H1 (cell line): Measurements from ENCODE around the gene SF3B2. TPM values are rescaled to one million over a fixed set of nuclear protein-coding genes. Genes with fewer than 3 reads are reported as not detected.

Experiments
- CTCF ChIA-PET: fragments of 300-600 bp; sonication (Branson Sonifier 250); formaldehyde crosslinking; loops from one replicate; lab custom pipeline; 2021; ENCODE audit not compliant: partially characterized antibody; lab: Charles Lee
- POLR2A ChIA-PET: fragments of 300-600 bp; sonication (Branson Sonifier 250); formaldehyde crosslinking; loops from one replicate; lab custom pipeline; 2021; ENCODE audit warnings: inconsistent platforms; ENCODE audit not compliant: partially characterized antibody; lab: Charles Lee
- DNase-seq, 2 experiments: peaks; one replicate each; pipeline versions ENCODE4 v3.0.0 to v3.0.0-alpha.2; 2010 to 2022; ENCODE audit warnings: low spot score in 2 of 2, low read depth in 1 of 2, mixed read lengths in 1 of 2
- FAIRE-seq: peaks from 2 replicates; lab custom pipeline; 2011; peaks lifted over from hg19 to GRCh38; lab: Jason Lieb, UNC
- H2AFZ ChIP-seq: 2 replicates; pipeline ENCODE4 v1.8.1; 2012; ENCODE audit warnings: low read length, inconsistent platforms
- H2AK5ac ChIP-seq: 2 replicates; pipeline ENCODE4 v1.6.1; 2013; ENCODE audit warnings: low read depth, low read length
- H2BK120ac ChIP-seq: replicated peaks from 2 replicates; pipeline ENCODE3; 2013; ENCODE audit warnings: low read depth, low read length, inconsistent platforms
- H2BK12ac ChIP-seq: 2 replicates; pipeline ENCODE4 v1.6.1; 2013; ENCODE audit warnings: low read depth, low read length
- H2BK15ac ChIP-seq: 2 replicates; pipeline ENCODE4 v1.6.1; 2013; ENCODE audit warnings: low read length
- H2BK20ac ChIP-seq: 2 replicates; pipeline ENCODE4 v1.6.1; 2013; ENCODE audit warnings: low read length
- H2BK5ac ChIP-seq: 2 replicates; pipeline ENCODE4 v1.6.1; 2013; ENCODE audit warnings: low read depth, low read length
- H3K14ac ChIP-seq: 2 replicates; pipeline ENCODE4 v1.6.1; 2013; ENCODE audit warnings: inconsistent platforms; ENCODE audit not compliant: insufficient read length
- H3K18ac ChIP-seq: 2 replicates; pipeline ENCODE4 v1.6.1; 2013; ENCODE audit warnings: low read length; ENCODE audit errors: extremely low read depth
- H3K23ac ChIP-seq: 2 replicates; pipeline ENCODE4 v1.6.1; 2013; ENCODE audit warnings: inconsistent platforms; ENCODE audit not compliant: insufficient read length
- H3K23me2 ChIP-seq: 2 replicates; pipeline ENCODE4 v1.6.1; 2013; ENCODE audit warnings: low read depth, low read length
- H3K27ac ChIP-seq: 2 replicates; pipeline ENCODE4 v1.6.1; 2011; ENCODE audit warnings: low read depth, low read length, inconsistent platforms
- H3K27me3 ChIP-seq, 4 experiments: replicated peaks in 1 of 4; 1 replicate in 1 of 4; 2 replicates in 3 of 4; pipeline versions ENCODE4 v1.6.1 to v1.8.1; 2011 to 2013; ENCODE audit warnings: low read length in 3 of 4, mild to moderate bottlenecking in 3 of 4, inconsistent platforms in 2 of 4, mixed read lengths in 2 of 4, moderate library complexity in 1 of 4; ENCODE audit not compliant: control insufficient read depth in 3 of 4, insufficient read depth in 3 of 4; ENCODE audit errors: extremely low read depth in 1 of 4
- H3K36me3 ChIP-seq, 4 experiments: 2 replicates each; pipeline versions ENCODE4 v1.6.1 to v1.8.1; 2011 to 2013; ENCODE audit warnings: mild to moderate bottlenecking in 4 of 4, low read length in 3 of 4, moderate library complexity in 2 of 4, control low read depth in 1 of 4, inconsistent platforms in 1 of 4; ENCODE audit not compliant: insufficient read depth in 4 of 4, control insufficient read depth in 2 of 4
- H3K4ac ChIP-seq: replicated peaks from 2 replicates; pipeline ENCODE3; 2013; ENCODE audit warnings: low read length, low read depth, mixed read lengths, inconsistent platforms; ENCODE audit not compliant: insufficient read length
- H3K4me1 ChIP-seq, 4 experiments: replicated peaks in 1 of 4; 1 replicate in 1 of 4; 2 replicates in 3 of 4; pipeline versions ENCODE4 v1.6.1 to v1.8.1; 2011 to 2013; ENCODE audit warnings: low read length in 3 of 4, inconsistent platforms in 2 of 4, mixed read lengths in 1 of 4; ENCODE audit not compliant: insufficient read depth in 4 of 4, control insufficient read depth in 3 of 4
- H3K4me2 ChIP-seq, 2 experiments: 2 replicates each; pipeline versions ENCODE4 v1.6.1 to v1.8.1; 2011 to 2013; ENCODE audit warnings: low read depth in 2 of 2, low read length in 2 of 2, control low read depth in 1 of 2, inconsistent platforms in 1 of 2, mild to moderate bottlenecking in 1 of 2; ENCODE audit not compliant: insufficient read depth in 1 of 2
- H3K4me3 ChIP-seq, 4 experiments: fragments of 200-600, 300-600 bp in 1 of 4; sonication (generic), shearing (Covaris generic), sonication (Bioruptor Twin) in 1 of 4; 2 replicates each; pipeline versions ENCODE4 v1.5.1 to v1.8.1; 2011 to 2016; ENCODE audit warnings: low read length in 4 of 4, low read depth in 3 of 4, control low read depth in 2 of 4, inconsistent platforms in 2 of 4, mild to moderate bottlenecking in 2 of 4, mixed read lengths in 1 of 4, moderate library complexity in 1 of 4; ENCODE audit not compliant: insufficient read depth in 2 of 4; ENCODE audit errors: extremely low read depth in 1 of 4
- H3K56ac ChIP-seq: replicated peaks from 2 replicates; pipeline ENCODE3; 2013; ENCODE audit warnings: low read depth, mild to moderate bottlenecking, mixed read lengths, low read length, inconsistent platforms; ENCODE audit not compliant: insufficient read length
- H3K79me1 ChIP-seq: 2 replicates; pipeline ENCODE4 v1.6.1; 2013; ENCODE audit warnings: low read depth, low read length, control low read depth
- H3K79me2 ChIP-seq, 2 experiments: 2 replicates each; pipeline versions ENCODE4 v1.6.1 to v1.8.1; 2012 to 2013; ENCODE audit warnings: low read length in 2 of 2, mild to moderate bottlenecking in 2 of 2, inconsistent platforms in 1 of 2; ENCODE audit not compliant: insufficient read depth in 2 of 2, control insufficient read depth in 1 of 2
- H3K9ac ChIP-seq, 4 experiments: replicated peaks in 1 of 4; 1 replicate in 1 of 4; 2 replicates in 3 of 4; pipeline versions ENCODE4 v1.6.1 to v1.8.1; 2011 to 2013; ENCODE audit warnings: low read depth in 3 of 4, low read length in 3 of 4, control low read depth in 2 of 4, mild to moderate bottlenecking in 2 of 4, moderate library complexity in 2 of 4, inconsistent platforms in 1 of 4; ENCODE audit errors: extremely low read depth in 1 of 4
- H3K9me3 ChIP-seq, 2 experiments: 2 replicates each; pipeline versions ENCODE4 v1.6.1 to v1.8.1; 2012 to 2013; ENCODE audit warnings: mild to moderate bottlenecking in 2 of 2, moderate library complexity in 2 of 2, control low read depth in 1 of 2, inconsistent platforms in 1 of 2, low read depth in 1 of 2, low read length in 1 of 2, mixed read lengths in 1 of 2; ENCODE audit not compliant: insufficient read depth in 2 of 2
- H4K20me1 ChIP-seq, 2 experiments: replicated peaks in 1 of 2; 2 replicates each; pipeline versions ENCODE3 to v1.8.1; 2011 to 2013; ENCODE audit warnings: inconsistent platforms in 2 of 2, low read length in 2 of 2, mild to moderate bottlenecking in 1 of 2; ENCODE audit not compliant: insufficient read depth in 2 of 2, control insufficient read depth in 1 of 2
- H4K5ac ChIP-seq: 2 replicates; pipeline ENCODE4 v1.6.1; 2013; ENCODE audit warnings: low read length, low read depth, mixed read lengths, inconsistent platforms; ENCODE audit not compliant: insufficient read length
- H4K8ac ChIP-seq: 2 replicates; pipeline ENCODE4 v1.8.0; 2013; ENCODE audit warnings: mild to moderate bottlenecking, moderate library complexity, low read length, inconsistent platforms; ENCODE audit not compliant: insufficient read depth; ENCODE audit errors: extremely low read depth
- H4K91ac ChIP-seq: replicated peaks from 2 replicates; pipeline ENCODE3; 2013; ENCODE audit warnings: low read length, mixed read lengths, inconsistent platforms; ENCODE audit not compliant: insufficient read length
- EP300 ChIP-seq, 2 experiments: IDR thresholded peaks; 1 replicate in 1 of 2; 2 replicates in 1 of 2; pipeline ENCODE4 v1.6.1; 2011 to 2012; ENCODE audit warnings: low read depth in 2 of 2, low read length in 2 of 2, mild to moderate bottlenecking in 2 of 2, borderline replicate concordance in 1 of 2, inconsistent platforms in 1 of 2, moderate library complexity in 1 of 2
- GTF2F1 ChIP-seq: IDR thresholded peaks from 2 replicates; pipeline ENCODE4 v1.6.1; 2012; ENCODE audit warnings: low read depth, low read length, improper control_type of control experiment, borderline replicate concordance
- HDAC2 ChIP-seq, 2 experiments: fragments of 300-600 bp in 1 of 2; sonication (generic) in 1 of 2; IDR thresholded peaks; 2 replicates each; pipeline ENCODE4 v1.6.1; 2011 to 2012; ENCODE audit warnings: low read depth in 2 of 2, low read length in 2 of 2, mild to moderate bottlenecking in 2 of 2, moderate library complexity in 2 of 2, borderline replicate concordance in 1 of 2, inconsistent platforms in 1 of 2
- JUN ChIP-seq: IDR thresholded peaks from 2 replicates; pipeline ENCODE4 v1.6.1; 2011; ENCODE audit warnings: low read depth, mild to moderate bottlenecking, improper control_type of control experiment, low read length
- KDM4A ChIP-seq: IDR thresholded peaks from one replicate; pipeline ENCODE4 v1.7.1; 2012; ENCODE audit warnings: low read depth, mild to moderate bottlenecking, moderate library complexity, low read length, inconsistent platforms; ENCODE audit not compliant: severe bottlenecking
- RNF2 ChIP-seq: fragments of 200-900, 300-1000 bp; sonication (generic); IDR thresholded peaks from 2 replicates; pipeline ENCODE4 v1.7.1; 2016; ENCODE audit warnings: borderline replicate concordance, low read depth, mild to moderate bottlenecking, antibody characterized with exemption, low read length; ENCODE audit not compliant: poor library complexity, severe bottlenecking; ENCODE audit errors: missing control alignments
- SIRT6 ChIP-seq: IDR thresholded peaks from one replicate; pipeline ENCODE4 v1.7.1; 2012; ENCODE audit warnings: low read length, inconsistent platforms
- TAF1 ChIP-seq: IDR thresholded peaks from 2 replicates; pipeline ENCODE4 v1.6.1; 2011; ENCODE audit warnings: mild to moderate bottlenecking, low read depth, low read length
- WGBS, 2 experiments: shearing (Covaris generic) in 1 of 2; methylation state at CpG; one replicate each; pipeline versions ENCODE4 v1.1.6 to v1.1.7; 2013 to 2015; ENCODE audit warnings: low lambda C conversion rate in 2 of 2, mixed read lengths in 2 of 2, inconsistent platforms in 1 of 2, low coverage in 1 of 2, missing lambda C conversion rate in 1 of 2; ENCODE audit not compliant: insufficient replicate concordance in 2 of 2, insufficient coverage in 1 of 2, insufficient read length in 1 of 2; ENCODE audit errors: extremely low coverage in 1 of 2, missing lambda C conversion rate in 1 of 2; 5-methylcytosine and 5-hydroxymethylcytosine counted together
- polyA plus RNA-seq, 7 experiments: library from polyadenylated mRNA; depleted of rRNA in 3 of 7; stranded (reverse) in 5 of 7; unstranded in 2 of 7; fragments of >200 nt in 5 of 7; fragments of 200-250 nt in 2 of 7; gene quantifications; 1 replicate in 5 of 7; 2 replicates in 1 of 7; 4 replicates in 1 of 7; pipeline versions ENCODE4 v1.2.1 to v1.2.3, GENCODE V29; 2011 to 2013; ENCODE audit warnings: missing spikeins in 2 of 7, mixed read lengths in 2 of 7
- total RNA-seq: library from RNA; stranded (reverse); fragmentation: NEBNext Ultra II Directional; extraction: Animal tissue kit (Norgen Biotek cat#: 25700); gene quantifications from 2 replicates; pipeline ENCODE4 v1.2.1, GENCODE V29; 2021
- TF ChIP-seq, protein P1 (sequence below): IDR thresholded peaks from 2 replicates; pipeline ENCODE4 v1.6.1; 2012; ENCODE audit warnings: inconsistent platforms

SF3B2 gene
- total and polyA plus RNA-seq, 2 of the 8 experiments (the other 6 are each of a cell fraction or from before 2014, with no cell fraction given), result 182 to 237 TPM

- no peak overlapping the region for H3K9ac ChIP-seq
- no peak overlapping the region for H2AK5ac ChIP-seq
- peak overlapping the region in 1 of 4 experiments; percentile 10; a peak in 1 of 8 replicates for H3K4me3 ChIP-seq
- TF ChIP-seq JUN (no peak), KDM4A (no peak), RNF2 (no peak), EP300 (IDR thresholded peaks at IDR 0.05; ENCODE audit: borderline replicate concordance in 1 of 2, low read depth in 2 of 2, low read length in 2 of 2) (peak in 1 of 2 experiments; percentile 60; a peak in 1 of 3 replicates), TAF1 (no peak), SIRT6 (no peak), HDAC2 (IDR thresholded peaks at IDR 0.05; ENCODE audit: borderline replicate concordance in 1 of 2, low read depth in 2 of 2, low read length in 2 of 2) (no peak), GTF2F1 (no peak)
- TF ChIP-seq, protein P1, sequence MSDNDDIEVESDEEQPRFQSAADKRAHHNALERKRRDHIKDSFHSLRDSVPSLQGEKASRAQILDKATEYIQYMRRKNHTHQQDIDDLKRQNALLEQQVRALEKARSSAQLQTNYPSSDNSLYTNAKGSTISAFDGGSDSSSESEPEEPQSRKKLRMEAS, result peak; percentile 45
Measured at GRCh38 chr11:66022401-66023185, 29.6 kb upstream of the SF3B2 start.

More at GRCh38 chr11:66022401-66023185, 29.6 kb upstream of the SF3B2 start:
- no peak overlapping the region for H2BK5ac ChIP-seq
- H3K27ac ChIP-seq, result no peak overlapping the region
- no peak overlapping the region for H3K23ac ChIP-seq
- peak overlapping the region; percentile 51; the same call in 1 of the 2 replicates for H2AFZ ChIP-seq
- no peak overlapping the region for H3K4ac ChIP-seq
- no peak for FAIRE-seq
- 0 out of 2 replicates have a peak overlapping the region, but pooled peaks have one; percentile 39 for H2BK12ac ChIP-seq
- no peaks in the 10 kb centered on the region for H3K23me2 ChIP-seq
- POLR2A ChIA-PET, result interaction anchor here (0.8 to 1.7 kb wide), 4 partner anchors 10 to 163 kb away, joined by 4 to 6 read pairs (median 4); partner anchors contain the start of genes BANF1, EIF1AD and MUS81
- peak overlapping the region in 1 of 2 experiments; percentile 41; a peak in 2 of 4 replicates for H3K4me2 ChIP-seq
- H3K27me3 ChIP-seq, result peaks cover 0 to 18% (median 5%) of the 10 kb centered on the region in 4 experiments; a peak in 4 of 7 replicates
- H2BK20ac ChIP-seq, result no peak overlapping the region
- H3K18ac ChIP-seq, result no peak overlapping the region; the same call in 1 of the 2 replicates
- H4K8ac ChIP-seq, result no peak overlapping the region; the same call in 1 of the 2 replicates
- no peaks in the 10 kb centered on the region for H3K36me3 ChIP-seq
- CTCF ChIA-PET, result interaction anchor here (0.6 to 4.1 kb wide), 29 partner anchors 11 to 221 kb away, joined by 3 to 39 read pairs (median 4); partner anchors contain the start of genes BANF1, CST6, CTSW and EIF1AD
- H4K91ac ChIP-seq, result no peak overlapping the region
- no peak overlapping the region for H3K14ac ChIP-seq
- H2BK15ac ChIP-seq, result 0 out of 2 replicates have a peak overlapping the region, but pooled peaks have one; percentile 9
- no peak overlapping the region for H4K5ac ChIP-seq
- no peaks in the 10 kb centered on the region for H3K9me3 ChIP-seq
- H3K79me1 ChIP-seq, result no peaks in the 10 kb centered on the region
- 33% methylated on average over 46 of the region's 46 CpGs; no CpG with 5 or more reads in 1 of the 2 experiments for WGBS, 2 experiments
- H3K4me1 ChIP-seq, result peaks cover 0 to 3% (median 1%) of the 10 kb centered on the region in 4 experiments; a peak in 1 of 7 replicates
- peak; percentile 49 to 99 for DNase-seq
- H4K20me1 ChIP-seq, result no peaks in the 10 kb centered on the region
- no peak overlapping the region for H2BK120ac ChIP-seq
- no peaks in the 10 kb centered on the region for H3K79me2 ChIP-seq
- no peak overlapping the region for H3K56ac ChIP-seq
